Measurements from ENCODE around the gene ISOC2.

The ISOC2 gene

DNA sequence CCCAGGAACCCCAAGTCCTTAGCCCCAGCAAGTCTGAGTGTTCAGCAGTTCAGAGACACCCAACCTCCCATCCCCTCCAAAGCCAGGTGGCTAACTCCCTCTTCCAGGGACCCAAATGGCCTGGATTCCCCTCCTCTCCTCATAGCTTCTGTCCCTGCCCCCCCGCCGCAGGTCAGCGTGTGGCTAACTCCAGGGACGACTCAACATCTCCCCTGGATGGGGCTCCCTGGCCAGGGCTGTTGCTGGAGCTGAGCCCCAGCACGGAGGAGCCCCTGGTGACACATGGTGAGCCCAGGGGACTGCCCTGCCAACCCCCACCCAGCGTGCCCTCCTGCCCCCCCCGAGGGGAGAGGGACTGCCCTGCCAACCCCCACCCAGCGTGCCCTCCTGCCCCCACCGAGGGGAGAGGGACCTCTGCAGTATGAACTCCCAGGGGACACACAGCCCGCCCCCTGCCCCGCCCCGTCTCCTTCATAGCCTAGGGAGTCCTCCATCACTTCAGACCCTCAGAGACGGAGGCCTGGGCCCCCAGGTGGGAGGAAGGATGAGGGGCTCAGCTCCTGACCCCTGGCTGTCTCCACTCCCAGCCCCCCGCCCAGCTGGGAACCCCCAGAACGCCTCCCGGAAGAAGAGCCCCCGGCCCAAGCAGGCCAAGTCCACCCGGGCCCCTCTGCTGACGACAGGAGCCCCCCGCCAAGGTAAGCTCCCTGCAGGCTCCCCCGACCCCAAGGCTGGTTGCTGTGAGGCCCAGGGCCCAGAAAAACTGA lies 28.5 kb upstream of the ISOC2 start:
- DNase-seq: no peak

DNA sequence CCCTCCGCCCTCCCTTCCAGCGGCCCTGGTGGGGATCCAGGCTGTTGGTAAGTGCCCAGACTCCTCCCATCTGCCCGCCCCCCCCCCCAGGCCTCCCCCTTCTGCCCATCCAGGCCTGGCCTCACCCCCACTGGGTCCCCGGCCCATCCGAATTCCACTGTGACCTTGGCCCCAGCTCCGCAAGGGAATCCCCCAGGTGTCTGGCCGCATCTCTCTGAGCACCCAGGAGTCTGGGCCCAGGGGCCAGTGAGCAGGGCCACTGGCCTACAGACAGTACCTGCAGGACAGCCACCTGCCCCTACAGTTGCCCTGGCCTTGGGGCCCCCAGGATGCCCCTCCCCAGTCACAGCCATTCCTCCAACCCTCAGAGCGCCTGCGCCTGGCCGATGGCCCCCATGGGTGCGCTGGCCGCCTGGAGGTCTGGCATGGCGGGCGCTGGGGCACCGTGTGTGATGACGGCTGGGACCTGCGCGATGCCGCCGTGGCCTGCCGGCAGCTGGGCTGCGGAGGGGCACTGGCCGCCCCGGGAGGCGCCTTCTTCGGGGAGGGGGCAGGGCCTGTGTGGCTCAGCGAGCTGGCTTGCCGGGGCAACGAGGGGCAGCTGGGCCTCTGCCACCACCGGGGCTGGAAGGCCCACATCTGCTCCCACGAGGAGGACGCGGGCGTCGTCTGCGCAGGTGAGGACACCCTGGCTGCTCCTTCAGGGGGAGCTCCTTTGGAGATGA lies 27.7 kb upstream of the ISOC2 start:
- no peak for DNase-seq

DNA sequence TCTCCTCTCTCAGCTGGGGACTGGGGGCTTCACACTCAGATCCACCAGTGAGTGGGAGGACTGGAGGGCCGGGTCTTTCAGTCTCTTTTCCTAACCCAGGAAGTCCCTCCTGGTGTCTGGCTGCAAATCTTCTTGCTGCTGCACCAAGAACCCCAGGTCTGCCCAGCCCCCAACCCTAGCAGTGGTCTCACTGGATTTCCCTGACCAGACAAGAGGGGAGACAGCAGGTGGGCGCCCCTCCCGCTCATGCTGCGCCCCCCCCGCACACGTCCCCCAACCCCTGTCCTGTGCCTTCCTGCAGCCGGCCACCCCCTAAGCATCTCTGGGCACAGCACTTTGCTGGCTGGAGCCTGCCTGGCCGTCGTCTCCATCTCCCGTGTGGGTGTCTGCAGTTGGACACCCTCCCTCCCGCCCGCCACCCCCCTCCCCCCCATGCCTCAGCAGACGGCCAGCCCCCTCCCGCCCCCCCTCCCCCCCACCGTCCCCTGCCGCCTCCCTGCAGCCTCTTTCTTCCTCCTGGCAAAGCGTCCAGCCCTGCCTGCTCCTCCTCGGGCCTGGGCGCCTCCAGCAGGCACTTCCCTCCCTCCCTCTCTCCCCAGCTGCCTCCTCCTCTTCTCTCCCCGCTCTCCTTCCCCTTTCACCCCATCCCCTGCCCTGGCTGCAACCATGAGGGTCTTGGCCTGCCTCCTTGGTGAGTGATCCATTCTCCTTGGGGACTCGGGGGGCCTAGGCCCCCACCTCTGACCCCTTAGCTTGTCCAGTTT lies 26.7 kb upstream of the ISOC2 start, which contains the start of gene SSC5D:
Gene SSC5D, plus strand, starts transcription at position 513 of the 764 bp plus-strand sequence. Its CDS starts 154 bp downstream, at position 667.
- no peak for DNase-seq

DNA sequence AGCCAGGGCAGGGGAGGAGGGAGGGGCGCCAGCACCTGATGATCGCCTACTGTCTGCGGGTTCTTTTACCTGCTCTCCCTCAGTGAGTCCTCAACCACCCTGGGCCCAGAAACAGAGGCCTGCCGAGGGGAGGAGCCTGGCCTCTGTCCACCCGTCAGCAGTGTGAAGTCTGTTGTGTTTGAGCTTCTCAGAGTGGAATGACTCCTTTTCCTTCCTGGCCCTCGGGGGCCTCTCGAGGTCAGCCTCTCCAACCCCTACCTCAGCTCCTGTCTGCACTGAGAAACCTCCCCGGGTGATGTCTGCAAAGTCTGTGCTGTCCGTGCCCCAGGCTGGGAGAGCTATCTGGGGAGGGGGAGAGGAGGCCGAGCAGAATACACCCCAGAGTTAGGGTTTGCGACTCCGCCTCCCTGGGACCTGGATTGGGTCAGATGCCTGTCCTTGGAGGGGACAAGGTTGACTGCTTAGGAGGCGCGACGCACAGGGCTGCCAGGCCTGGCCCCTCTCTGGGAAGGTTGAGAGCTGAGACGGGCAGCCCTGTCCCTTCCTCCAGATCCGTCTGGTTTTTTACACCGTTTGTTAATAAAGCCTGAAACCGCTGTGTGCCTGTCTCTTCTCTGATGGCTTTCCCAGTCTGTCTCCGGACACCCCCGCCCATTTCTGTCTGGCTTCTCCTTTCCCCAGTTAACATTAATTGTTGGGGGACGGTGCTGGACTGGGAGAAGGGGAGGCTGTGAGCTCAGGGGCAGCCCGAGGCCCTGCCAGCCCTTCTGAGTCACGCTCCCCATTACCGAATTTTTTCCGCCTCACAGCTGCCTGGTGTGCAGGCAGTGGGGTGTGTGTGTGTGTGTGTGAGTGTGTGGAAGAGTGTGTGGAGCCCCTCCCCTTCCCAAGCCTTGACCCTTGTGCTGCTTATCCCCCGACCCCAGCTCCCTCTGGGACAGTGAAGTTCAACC lies 25.8 kb upstream of the ISOC2 start:
- DNase-seq: no peak

DNA sequence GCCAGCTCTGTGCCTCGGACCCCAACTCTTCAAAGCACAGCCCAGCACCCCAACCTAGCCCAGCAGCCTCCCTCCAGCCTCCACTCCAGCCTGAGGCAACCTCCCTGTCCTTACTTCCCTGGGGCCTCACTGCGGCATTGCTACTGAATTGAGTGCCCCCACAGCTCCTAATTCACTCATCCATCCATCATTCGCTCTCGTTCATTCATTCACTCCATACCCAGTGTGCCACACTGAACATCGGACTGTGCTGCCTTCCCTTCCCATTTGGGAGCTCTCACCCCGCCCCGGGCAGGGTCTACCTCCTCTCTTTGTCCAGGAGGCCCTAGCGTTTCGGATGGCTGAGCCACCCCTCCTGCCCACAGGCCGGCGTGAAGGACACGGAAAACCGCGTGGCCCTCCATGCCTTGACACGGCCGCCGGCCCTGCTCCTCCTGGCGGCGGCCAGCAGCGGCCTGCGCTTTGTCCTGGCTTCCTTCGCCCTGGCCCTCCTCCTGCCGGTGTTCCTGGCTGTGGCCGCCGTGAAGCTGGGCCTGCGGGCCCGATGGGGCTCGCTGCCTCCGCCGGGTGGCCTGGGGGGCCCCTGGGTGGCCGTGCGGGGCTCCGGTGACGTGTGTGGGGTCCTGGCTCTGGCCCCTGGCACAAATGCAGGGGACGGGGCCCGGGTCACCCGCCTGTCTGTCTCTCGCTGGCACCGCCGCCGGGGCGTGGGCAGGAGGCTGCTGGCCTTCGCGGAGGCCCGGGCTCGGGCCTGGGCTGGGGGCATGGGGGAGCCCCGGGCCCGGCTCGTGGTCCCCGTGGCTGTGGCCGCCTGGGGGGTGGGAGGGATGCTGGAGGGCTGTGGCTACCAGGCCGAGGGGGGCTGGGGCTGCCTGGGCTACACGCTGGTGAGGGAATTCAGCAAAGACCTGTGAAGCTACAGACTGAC lies 24.9 kb upstream of the ISOC2 start:
- no peak for DNase-seq

DNA sequence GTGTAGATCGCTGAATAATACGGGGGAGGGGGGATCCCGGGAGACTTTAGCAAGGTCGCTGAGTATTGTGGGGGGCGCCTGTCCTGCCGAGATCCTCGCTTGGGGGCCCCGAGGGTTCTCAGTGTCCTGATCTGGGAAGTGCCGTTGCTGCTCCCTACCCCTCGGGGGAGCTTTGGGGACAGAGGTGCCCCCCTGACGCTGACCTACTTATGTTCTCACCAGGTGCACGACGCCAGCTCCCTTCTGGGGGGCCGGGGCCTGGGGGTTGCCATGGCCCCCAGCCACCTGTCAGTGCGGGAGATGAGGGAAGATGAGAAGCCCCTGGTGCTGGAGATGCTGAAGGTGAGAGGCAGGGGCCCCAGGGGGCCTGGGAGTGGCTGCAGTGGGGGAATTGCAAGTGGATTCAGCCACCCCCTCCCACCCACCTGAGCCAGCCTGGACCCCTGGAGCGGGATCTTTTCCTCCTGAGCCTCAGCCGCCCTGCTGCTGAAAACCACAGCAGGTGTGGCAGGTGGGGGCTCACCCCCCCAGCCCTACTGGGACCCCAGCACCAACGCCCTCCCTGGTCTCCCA lies 24.1 kb upstream of the ISOC2 start:
- DNase-seq: no peak

DNA sequence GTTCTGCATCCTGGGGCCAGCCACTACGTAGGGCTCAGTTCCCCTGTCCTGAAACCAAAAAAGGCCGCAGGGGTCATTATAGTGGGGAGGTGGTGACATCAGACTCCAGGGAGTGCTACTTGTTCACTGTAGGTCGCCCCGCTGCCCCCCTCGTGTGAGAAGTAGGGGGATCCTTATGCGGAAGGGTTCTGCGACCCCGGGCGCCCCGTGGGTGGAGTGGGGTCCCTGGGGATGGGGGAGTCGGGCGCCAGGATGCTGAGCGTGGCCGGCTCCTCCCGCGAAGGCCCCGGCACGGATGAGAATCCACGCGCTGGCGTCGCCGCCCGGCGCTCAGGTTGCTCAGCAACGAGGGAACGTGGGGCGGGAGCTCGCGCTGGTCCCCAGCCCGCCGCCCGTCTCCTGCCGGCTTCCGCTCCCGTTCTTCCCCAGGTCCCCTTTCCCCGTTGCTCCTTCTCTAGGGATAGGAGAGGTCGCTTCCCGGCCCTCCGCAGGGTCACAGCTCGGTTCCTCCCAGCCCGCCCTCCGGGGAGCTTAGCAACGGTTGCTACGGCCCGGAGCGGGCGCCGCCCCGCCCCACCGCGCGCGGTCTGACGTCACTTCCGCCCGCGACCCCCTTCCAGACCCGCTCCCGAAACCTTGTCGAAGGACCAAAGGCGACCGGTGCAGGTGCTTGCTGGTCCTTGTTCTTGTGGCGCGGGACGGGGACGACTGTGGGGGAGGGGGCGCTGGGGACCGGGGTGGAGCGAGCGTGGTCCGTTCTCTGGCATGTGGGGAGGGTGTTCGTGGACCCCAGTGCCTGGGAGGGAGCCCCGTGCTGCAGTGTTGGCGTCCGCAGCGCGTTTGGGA lies 23.4 kb upstream of the ISOC2 start, which contains the start of gene NAT14:
Gene NAT14, plus strand, starts transcription at position 596 of the 846 bp plus-strand sequence. CDS start 521 bp downstream, outside the sequence.
- peak; percentile 46 for DNase-seq

DNA sequence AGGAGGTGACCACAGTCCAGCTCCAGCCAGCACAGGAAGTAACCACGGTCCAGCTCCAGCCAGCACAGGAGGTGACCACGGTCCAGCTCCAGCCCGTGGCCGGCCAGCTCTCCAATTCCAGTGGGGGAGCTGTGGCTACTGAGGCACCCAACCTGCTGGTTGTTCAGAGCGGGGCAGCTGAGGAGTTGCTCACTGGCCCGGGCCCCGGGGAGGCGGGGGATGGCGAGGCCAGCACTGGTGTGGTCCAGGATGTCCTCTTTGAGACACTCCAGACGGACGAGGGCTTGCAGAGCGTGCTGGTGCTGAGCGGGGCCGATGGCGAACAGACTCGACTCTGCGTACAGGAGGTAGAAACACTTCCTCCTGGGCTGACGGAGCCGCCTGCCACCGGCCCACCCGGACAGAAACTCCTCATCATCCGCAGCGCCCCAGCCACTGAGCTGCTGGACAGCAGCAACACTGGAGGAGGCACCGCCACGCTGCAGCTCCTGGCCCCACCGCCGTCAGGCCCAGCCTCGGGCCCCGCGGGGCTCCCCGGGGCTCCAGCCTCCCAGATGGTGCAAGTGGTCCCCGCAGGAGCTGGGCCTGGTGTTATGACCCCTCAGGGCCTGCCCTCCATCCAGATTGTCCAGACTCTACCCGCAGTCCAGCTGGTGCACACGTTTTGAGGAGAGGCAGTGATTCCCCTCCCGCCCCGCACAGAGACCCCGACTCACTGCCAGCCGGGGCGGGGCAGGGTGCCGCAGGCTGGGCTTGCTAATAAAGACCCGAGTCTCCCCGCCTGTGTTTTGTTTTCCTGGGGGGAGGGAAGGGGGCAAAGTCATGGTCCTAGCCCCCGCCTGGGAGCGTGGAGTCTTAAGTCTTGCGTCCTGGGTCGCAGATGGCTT lies 22.5 kb upstream of the ISOC2 start:
- no peak for DNase-seq

DNA sequence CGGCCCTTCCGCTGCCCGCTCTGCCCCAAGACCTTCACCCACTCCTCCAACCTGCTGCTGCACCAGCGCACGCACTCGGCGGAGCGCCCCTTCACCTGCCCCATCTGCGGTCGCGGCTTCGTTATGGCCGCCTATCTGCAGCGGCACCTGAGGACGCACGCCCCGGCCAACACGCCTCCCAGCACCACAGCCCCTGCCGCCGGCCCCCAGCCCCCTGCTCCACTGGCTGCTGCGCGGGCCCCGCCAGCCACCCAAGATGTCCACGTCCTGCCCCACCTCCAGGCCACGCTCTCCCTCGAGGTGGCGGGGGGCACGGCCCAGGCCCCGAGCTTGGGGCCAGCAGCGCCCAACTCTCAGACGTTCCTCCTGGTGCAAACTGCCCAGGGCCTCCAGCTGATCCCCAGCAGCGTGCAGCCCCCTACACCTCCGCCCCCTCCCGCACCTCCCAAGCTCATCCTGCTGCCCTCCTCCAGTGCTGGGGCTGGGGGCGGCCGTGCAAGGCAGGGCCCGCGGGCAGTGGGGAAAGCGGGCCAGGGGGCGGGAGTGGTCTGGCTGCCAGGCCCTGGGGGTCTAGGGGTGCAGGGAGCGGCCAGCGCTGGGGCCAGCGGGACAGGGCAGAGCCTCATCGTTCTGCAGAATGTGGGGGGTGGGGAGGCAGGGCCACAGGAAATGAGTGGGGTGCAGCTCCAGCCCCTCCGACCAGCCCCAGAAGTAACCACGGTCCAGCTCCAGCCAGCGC lies 21.7 kb upstream of the ISOC2 start:
- no peak for DNase-seq

DNA sequence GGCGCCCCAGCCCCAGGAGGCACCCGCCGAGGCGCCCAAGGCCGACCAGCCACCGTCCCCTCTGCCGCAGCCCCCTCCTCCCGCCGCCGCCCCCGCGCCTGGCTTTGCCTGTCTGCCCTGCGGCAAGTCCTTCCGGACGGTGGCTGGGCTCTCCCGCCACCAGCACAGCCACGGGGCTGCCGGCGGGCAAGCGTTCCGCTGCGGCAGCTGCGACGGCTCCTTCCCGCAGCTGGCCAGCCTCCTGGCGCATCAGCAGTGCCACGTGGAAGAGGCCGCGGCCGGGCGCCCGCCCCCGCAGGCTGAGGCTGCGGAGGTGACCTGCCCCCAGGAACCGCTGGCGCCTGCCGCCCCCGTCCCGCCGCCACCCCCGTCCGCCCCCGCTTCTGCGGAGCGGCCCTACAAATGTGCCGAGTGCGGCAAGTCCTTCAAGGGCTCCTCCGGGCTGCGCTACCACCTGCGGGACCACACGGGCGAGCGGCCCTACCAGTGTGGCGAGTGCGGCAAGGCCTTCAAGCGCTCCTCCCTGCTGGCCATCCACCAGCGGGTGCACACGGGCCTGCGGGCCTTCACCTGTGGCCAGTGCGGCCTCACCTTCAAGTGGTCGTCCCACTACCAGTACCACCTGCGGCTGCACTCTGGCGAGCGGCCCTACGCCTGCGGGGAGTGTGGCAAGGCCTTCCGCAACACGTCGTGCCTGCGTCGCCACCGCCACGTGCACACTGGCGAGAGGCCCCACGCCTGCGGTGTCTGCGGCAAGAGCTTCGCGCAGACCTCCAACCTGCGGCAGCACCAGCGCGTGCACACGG lies 20.9 kb upstream of the ISOC2 start:
- no peak for DNase-seq

DNA sequence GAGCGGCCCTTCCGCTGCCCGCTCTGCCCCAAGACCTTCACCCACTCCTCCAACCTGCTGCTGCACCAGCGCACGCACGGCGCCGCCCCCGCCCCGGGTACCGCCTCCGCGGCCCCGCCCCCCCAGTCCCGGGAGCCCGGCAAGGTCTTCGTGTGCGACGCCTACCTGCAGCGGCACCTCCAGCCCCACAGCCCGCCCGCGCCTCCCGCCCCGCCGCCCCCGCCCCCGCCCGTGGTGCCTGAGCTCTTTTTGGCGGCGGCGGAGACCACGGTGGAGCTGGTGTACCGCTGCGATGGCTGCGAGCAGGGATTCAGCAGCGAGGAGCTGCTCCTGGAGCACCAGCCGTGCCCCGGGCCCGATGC lies 20.3 kb upstream of the ISOC2 start:
- DNase-seq: no peak

DNA sequence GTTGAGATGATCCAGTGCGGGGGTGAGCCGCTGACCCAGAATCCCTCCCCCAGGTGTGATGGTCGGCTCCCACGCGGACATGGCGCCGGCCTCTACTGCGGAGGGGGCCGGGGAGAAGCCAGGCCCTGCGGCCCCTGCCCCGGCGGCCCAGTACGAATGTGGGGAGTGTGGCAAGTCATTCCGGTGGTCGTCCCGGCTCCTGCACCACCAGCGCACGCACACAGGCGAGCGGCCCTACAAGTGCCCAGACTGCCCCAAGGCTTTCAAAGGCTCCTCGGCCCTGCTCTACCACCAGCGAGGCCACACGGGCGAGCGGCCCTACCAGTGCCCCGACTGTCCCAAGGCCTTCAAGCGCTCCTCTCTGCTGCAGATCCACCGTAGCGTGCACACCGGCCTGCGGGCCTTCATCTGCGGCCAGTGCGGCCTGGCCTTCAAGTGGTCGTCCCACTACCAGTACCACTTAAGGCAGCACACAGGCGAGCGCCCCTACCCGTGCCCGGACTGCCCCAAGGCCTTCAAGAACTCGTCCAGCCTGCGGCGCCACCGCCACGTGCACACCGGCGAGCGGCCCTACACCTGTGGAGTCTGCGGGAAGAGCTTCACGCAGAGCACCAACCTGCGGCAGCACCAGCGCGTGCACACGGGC lies 19.8 kb upstream of the ISOC2 start:
- DNase-seq: no peak

DNA sequence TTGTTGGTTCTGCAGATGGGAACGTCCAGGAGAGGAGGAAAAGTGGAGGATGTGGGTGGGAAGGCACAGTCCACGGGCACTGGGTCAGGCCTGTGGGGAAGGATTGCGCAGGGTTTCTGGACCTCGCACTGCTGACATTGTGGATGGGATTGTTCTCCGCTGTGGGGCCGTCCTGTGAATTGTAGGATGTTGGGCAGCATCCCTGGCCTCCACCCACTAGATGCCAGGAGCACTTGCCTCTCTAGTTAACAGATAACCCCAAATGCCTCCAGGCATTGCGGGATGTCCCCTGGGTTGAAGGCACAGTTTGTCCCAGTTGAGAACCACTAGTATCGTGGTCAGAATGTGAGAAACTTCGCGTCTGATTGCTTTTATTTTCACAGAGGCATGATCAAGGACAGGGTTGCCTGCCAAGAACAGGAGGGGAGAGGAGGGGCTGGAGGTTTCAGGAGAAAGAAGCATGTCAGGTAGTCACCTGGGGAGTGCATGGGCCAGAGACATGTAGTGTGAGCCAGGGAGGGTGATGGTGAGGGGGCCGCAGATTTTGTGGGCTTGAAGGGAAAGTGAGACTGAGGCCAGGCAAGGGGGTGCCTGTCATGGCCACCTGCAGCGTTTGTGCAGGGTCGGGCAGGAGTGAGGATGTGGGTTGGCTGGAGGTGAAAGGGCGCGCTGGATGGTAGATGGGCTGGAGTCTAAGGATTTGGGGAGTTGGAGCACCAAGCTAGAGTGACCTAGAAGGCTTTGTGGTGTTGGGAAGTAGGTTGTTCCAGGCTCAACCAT lies 18.2 kb upstream of the ISOC2 start:
- no peak for DNase-seq

DNA sequence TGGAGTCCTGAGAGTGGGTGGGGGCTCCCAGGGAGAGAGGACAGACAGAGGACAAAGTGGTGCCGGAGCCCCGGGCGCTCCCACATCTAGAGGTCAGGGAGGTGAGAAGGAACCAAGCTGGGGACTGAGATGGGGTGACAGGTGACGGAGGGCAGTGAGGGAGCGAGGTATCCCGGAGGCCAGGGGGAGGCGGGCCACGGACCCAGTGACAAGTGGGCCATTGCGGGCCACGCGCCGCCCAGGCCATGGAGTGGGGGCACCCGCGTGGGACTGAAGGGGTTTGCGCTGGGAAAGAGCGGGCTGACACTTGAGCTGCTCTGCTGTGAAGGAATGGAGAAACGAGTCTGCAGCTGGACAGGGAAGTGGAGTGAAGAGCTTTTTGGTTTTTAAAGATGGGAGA lies 17.6 kb upstream of the ISOC2 start:
- no peak for DNase-seq

DNA sequence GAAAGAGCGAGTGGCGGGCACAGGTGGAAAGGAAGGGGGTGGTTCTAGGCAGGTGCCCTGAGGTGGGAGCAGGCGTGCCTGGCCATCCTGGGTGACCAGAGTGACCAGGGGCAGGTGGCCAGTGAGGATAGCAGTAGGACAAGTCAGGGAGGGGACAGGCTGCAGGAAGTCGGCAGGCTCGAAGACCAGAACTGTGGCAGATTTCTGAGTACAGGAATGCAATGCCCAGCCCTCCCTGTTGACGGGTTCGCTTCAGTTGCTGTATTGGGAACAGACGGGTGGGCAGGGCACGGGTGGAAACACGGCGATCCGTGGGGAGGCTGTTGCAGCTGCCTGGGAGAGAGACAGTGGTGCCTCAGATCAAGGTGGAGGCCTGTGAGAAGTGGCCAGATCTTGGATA lies 16.9 kb upstream of the ISOC2 start:
- DNase-seq: no peak

DNA sequence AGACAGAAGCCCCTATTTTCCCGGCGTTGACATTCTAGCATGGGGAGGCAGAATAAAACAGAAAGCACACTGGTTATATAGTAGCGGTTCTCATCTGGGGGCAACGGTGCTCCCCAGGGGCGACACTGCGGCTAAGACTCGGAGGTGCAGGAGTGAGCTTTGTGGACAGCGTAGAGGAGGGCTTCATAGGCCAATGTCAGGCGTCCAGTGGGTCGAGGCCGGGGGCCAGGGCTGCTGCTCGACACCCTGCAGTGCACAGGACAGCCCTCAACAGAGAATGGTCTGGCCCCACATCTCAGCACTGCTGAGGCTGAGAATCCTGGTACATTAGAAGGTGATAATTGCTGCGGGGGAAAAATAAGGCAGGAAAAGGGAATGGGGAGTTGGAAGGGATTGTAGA lies 16.5 kb upstream of the ISOC2 start:
- no peak for DNase-seq

Data from activated gamma-delta T cell (primary cell).